Stimulated activated CD4-positive, alpha-beta T cell treated with anti-CD3 and anti-CD28 coated beads, Interleukin-4, amount 100 ng/mL, for 1 hour (primary cell): ENCODE results near the gene HSPB2.

ENCODE experiments used
- DNase-seq: peaks from one replicate; pipeline ENCODE4 v3.0.0-alpha.2; 2020

HSPB2 gene

GRCh38 chr11:111941963-111942362 is 29.4 kb downstream of the HSPB2 start:
- no peak for DNase-seq

GRCh38 chr11:111942829-111943228 is 30.3 kb downstream of the HSPB2 start:
- no peak for DNase-seq

GRCh38 chr11:111944139-111944538 is 31.6 kb downstream of the HSPB2 start:
- DNase-seq, result no peak

DNA sequence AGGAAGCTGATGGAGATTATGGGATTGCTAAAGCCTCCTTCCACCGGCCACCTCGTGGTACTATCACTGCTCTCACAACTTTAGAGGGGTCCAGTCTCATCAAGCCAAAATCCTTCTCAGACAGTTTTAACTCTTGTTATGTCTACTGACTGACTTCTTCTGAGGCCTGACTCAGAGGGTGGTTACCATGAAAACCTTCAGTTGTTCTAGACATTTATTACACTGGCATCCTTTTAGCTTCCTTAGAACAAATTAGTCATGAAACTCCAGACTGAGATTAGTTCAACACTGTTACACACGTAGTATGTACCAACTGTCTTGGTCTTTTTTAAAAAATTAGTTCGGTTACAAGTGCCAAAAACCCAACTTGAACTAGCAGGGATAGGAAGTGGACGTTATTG is 32.1 kb downstream of the HSPB2 start:
- no peak for DNase-seq

DNA sequence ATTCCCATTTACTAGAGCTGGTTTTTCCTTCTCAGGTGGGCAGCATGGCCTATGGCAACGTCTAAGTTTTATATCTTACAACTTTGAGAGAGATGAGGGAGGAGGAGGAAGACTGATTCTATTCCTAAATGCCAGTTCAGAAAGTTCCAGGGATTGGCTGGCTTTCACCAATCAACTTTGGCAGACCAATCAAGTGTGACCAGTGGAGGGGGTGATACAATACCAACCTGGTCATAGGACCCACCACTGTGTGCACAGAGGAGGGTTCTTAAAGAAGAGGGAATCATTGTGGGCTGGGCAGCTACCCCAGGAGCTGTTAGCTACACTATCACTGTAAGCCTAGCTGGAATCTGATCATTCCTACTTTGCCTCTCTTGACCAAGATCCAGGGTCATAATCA is 32.7 kb downstream of the HSPB2 start:
- DNase-seq, result no peak

GRCh38 chr11:111946499-111946898 is 34.0 kb downstream of the HSPB2 start:
- no peak for DNase-seq

DNA sequence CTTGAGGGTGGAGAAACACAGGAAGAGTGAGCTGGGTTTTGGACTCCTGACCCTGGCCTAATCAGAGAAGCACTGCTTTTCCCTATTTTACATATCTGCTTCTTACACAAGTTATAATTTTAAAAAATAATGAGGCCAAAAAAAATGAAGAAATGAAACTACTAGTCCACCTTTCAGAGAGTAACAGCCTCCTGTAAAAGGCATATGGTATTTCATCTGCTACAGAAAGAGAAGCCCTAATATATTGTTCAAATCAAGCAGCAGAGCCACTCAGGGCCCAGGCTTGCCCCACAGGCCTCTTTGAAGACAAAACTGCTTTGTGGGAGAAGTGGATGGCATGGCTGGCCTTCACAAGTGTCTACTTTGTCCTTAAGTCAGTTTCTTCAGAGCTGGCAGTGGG is 34.6 kb downstream of the HSPB2 start:
- no peak for DNase-seq

GRCh38 chr11:111949519-111950426 is 37.2 kb downstream of the HSPB2 start:
- DNase-seq, result no peak

- no peak for DNase-seq
Measured at GRCh38 chr11:111951565-111951964, 39.0 kb downstream of the HSPB2 start.

DNA sequence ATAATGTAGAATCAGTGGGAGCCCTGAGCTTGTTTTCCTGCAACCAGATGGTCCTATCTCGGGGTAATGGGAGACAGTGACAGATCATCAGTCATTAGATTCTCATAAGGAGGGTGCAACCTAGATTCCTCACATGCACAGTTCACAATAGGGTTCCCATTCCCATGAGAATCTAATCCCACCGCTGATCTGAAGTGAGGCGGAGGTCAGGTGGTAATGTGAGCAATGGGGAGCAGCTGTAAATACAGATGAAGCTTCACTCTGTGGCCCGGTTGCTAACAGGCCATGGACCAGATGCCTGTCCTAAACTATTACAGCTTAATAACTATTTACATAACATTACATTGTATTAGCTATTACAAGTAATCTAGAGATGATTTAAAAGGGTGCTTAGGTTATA is 41.6 kb downstream of the HSPB2 start:
- DNase-seq, result no peak

- DNase-seq, result no peak
Measured at GRCh38 chr11:111957663-111958444, 45.3 kb downstream of the HSPB2 start.

GRCh38 chr11:111960916-111961315 is 48.4 kb downstream of the HSPB2 start:
- DNase-seq, result no peak

GRCh38 chr11:111961389-111962300 is 49.1 kb downstream of the HSPB2 start:
- DNase-seq, result no peak
